Measurements from ENCODE around the gene RAB31.

DNA sequence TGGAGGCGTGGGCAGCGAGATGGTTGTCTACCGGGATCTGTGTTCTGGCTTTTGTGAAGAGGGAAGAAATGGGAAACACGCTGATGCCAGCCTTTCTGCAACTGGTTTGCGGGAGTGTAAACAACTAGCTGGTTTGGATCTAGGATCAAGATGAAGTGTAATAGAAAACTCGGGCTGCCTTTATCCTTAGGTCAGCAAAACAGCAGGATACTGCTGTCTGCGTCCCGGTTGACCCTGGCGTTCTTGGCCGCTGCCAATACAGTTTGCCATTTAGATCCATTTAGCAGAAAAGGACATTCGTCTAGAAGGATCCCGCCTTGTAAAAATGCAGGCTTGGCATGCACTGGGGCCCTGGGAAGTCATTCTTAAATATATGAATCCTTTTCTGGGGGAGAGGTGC, 42.0 kb downstream of the RAB31 start:
- no peak for TF ChIP-seq POLR2A (IDR thresholded peaks at IDR 0.05; ENCODE audit: extremely low read depth, insufficient read length)
- TF ChIP-seq, protein P1, sequence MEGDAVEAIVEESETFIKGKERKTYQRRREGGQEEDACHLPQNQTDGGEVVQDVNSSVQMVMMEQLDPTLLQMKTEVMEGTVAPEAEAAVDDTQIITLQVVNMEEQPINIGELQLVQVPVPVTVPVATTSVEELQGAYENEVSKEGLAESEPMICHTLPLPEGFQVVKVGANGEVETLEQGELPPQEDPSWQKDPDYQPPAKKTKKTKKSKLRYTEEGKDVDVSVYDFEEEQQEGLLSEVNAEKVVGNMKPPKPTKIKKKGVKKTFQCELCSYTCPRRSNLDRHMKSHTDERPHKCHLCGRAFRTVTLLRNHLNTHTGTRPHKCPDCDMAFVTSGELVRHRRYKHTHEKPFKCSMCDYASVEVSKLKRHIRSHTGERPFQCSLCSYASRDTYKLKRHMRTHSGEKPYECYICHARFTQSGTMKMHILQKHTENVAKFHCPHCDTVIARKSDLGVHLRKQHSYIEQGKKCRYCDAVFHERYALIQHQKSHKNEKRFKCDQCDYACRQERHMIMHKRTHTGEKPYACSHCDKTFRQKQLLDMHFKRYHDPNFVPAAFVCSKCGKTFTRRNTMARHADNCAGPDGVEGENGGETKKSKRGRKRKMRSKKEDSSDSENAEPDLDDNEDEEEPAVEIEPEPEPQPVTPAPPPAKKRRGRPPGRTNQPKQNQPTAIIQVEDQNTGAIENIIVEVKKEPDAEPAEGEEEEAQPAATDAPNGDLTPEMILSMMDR (IDR thresholded peaks at IDR 0.05; ENCODE audit: low read depth, low read length): no peak
- TF ChIP-seq, protein P2, sequence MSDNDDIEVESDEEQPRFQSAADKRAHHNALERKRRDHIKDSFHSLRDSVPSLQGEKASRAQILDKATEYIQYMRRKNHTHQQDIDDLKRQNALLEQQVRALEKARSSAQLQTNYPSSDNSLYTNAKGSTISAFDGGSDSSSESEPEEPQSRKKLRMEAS (IDR thresholded peaks at IDR 0.05; ENCODE audit: low read depth, low read length): no peak
